CD4-positive, alpha-beta T cell treated with Interleukin-15 for 4 hours (primary cell): ENCODE measurements around the gene NDUFA13.

Experiments used
- DNase-seq: peaks from one replicate; pipeline ENCODE4 v3.0.0-alpha.2; 2020; ENCODE audit warnings: low spot score

Gene NDUFA13

GRCh38 chr19:19533841-19534240 is 17.8 kb downstream of the NDUFA13 start:
- no peak for DNase-seq

DNA sequence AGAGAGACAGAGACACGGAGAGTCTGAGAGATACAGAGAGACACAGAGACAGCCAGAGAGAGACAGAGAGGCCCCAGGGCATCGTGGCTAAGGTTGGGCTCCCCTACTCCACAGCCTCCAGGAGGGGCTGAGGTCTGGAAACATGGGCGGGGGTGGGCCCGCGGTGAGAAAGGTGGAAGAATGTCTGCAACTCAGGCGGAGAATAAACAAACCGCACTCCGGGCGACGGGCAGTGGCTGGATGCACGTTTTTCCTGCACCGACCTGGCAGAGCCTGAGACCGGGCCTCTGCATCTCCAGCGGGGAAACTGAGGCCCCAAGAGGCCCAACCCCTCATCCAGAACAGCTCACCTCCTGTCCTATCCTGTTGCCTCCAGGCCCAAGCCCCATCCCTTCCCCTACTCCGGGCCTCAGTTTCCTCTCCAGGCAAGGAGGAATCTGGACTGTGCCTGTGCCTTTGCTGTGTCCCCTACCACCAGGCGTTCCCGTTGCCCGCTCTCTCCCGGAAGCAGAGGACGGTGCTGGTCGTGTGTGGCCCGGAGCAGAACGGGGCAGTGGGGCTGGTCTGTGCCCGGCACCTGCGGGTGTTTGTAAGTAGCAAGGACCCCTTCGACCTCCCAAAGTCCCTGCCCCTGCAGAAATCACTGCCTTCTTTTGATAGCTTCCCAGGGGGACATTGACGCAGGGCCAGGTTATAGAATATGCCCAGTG is 18.7 kb downstream of the NDUFA13 start:
- no peak for DNase-seq

- no peak for DNase-seq
Observed at GRCh38 chr19:19535311-19536191, 19.5 kb downstream of the NDUFA13 start.

GRCh38 chr19:19537075-19538048 is 21.3 kb downstream of the NDUFA13 start:
- no peak for DNase-seq

GRCh38 chr19:19538061-19538784 is 22.2 kb downstream of the NDUFA13 start, which contains the start of gene CILP2:
Gene CILP2, plus strand, starts transcription at chr19:19538265. Its CDS starts 85 bp downstream, at chr19:19538350.
- DNase-seq = no peak

GRCh38 chr19:19538785-19539166 is 22.8 kb downstream of the NDUFA13 start:
- no peak for DNase-seq

GRCh38 chr19:19539698-19540063 is 23.7 kb downstream of the NDUFA13 start:
- DNase-seq = no peak

DNA sequence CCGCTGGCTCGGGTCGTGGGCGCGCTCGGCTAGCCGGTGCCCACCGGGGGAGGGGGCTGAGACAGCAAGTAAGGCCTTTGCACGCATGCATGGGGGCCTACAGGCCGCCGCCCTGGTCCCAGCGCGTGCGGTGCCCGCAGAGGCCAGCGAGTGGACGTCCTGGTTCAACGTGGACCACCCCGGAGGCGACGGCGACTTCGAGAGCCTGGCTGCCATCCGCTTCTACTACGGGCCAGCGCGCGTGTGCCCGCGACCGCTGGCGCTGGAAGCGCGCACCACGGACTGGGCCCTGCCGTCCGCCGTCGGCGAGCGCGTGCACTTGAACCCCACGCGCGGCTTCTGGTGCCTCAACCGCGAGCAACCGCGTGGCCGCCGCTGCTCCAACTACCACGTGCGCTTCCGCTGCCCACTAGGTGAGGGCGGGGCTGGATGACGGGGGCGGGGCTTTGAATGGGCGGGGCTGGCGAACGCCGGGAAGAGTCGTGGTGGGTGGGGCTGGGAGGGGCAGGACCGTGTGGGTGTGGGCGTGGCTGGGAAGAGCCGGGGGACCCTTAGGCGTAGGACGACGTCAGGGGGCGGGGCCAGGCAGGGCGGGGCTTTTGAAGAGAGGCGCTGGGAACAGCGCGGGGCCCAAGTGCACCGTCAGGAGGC is 24.2 kb downstream of the NDUFA13 start:
- peak; percentile 56 for DNase-seq

DNA sequence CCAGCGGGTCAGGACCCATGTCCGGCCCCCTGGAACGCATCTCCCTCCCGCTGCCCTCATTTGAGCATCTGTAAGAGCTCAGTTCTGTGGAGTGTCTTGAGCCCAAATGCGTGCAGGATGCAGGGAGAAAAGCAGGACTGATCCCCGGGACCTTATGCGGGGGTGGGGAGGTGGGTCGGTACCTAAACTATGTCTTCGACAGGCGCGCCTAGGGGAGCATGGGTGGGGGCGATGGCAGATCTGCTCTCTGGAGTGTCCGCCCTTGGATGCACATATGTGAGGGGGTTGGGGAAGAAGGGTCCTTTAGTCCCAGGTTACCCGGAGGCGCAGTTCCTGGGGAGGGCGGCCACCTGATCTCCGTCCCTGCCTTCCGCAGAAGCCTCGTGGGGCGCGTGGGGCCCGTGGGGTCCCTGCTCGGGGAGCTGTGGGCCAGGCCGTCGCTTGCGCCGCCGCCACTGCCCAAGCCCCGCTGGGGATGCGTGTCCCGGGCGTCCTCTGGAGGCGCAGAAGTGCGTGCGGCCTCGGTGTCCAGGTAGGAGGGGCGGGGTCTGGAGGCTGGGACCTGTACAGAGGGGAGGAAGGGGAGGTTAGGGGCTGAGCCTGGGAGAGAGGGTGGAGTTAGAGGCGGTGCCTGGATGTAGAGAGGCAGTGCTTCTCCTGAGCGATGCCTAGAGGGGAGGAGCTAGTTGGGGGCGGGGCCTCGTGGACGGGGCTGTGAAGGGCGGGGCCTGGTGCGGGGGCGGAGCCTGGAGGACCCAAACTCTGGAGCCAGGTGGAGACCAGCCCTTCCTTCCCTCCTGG is 24.9 kb downstream of the NDUFA13 start:
- DNase-seq = peak; percentile 68

DNA sequence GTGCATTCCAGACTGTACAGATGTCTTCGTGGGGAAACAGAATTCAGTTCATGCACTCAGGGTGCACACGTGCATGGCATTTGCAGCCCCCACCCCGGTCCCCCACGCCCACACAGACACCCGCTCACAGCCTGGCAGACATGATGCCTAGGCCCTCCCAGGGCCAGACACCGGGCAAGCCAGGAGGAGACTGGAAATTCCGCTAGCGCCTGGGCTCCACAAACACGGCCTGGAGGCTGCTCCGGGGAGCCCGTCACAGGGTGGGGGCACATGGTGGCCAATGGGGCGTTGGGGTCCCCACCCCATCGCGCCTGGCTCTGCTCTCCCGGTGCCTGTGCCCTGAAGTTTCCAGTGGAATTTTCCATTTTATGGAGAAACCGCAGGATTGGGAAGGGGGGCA is 25.6 kb downstream of the NDUFA13 start:
- no peak for DNase-seq

- no peak for DNase-seq
Observed at GRCh38 chr19:19542507-19542906, 26.5 kb downstream of the NDUFA13 start.

DNA sequence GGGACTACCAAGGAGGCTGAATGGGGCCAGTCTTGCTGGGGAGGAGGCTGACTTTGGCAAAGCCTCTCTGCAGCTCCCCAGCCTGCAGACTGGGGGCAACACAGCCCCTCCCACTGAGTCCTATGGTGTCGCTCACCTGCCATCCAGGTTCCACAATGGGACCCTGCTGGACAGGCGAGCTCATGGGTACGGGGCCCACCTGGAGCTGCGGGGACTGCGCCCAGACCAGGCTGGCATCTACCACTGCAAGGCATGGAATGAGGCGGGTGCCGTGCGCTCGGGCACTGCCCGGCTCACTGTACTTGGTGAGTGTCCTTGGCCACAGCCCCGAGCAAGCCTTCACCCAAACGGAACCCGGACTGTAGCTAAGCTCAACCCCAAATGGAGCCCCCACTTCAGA is 27.1 kb downstream of the NDUFA13 start:
- DNase-seq = no peak

GRCh38 chr19:19543640-19544039 is 27.6 kb downstream of the NDUFA13 start:
- DNase-seq = no peak

- no peak for DNase-seq
Observed at GRCh38 chr19:19544257-19544953, 28.4 kb downstream of the NDUFA13 start.

DNA sequence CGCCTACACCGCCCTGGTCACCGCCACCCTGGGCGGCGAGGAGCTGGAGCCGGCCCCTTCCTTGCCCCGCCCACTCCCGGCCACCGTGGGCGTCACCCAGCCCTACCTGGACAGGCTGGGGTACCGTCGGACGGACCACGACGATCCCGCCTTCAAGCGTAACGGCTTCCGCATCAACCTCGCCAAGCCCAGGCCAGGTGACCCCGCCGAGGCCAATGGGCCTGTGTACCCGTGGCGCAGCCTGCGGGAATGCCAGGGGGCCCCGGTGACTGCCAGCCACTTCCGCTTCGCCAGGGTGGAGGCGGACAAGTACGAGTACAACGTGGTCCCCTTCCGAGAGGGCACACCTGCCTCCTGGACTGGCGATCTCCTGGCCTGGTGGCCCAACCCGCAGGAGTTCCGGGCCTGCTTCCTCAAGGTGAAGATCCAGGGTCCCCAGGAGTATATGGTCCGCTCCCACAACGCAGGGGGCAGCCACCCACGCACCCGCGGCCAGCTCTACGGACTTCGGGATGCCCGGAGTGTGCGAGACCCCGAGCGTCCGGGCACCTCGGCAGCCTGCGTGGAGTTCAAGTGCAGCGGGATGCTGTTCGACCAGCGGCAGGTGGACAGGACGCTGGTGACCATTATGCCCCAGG is 29.0 kb downstream of the NDUFA13 start:
- DNase-seq = no peak

DNA sequence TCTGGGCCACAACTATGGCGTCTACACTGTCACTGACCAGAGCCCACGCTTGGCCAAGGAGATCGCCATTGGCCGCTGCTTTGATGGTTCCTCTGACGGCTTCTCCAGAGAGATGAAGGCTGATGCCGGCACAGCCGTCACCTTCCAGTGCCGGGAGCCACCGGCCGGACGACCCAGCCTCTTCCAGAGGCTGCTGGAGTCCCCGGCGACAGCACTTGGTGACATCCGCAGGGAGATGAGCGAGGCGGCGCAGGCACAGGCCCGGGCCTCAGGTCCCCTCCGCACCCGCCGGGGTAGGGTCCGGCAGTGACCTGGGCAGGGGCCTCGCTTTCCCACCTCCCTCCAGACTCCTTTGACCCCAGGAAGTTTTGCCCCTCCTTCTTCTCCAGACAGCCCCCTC is 29.7 kb downstream of the NDUFA13 start:
- no peak for DNase-seq

GRCh38 chr19:19546751-19547162 is 30.7 kb downstream of the NDUFA13 start:
- no peak for DNase-seq

GRCh38 chr19:19547674-19548336 is 31.8 kb downstream of the NDUFA13 start:
- no peak for DNase-seq
